SKM-1 treated with dmso at 0.1 percent for 144 hours (cell line): Measurements from ENCODE around the gene ADI1.

Experiments used
- DNase-seq: peaks from one replicate; lab custom pipeline; 2025; ENCODE audit not compliant: unreplicated experiment; lab: John Stamatoyannopoulos, UW

Gene ADI1, protein sequence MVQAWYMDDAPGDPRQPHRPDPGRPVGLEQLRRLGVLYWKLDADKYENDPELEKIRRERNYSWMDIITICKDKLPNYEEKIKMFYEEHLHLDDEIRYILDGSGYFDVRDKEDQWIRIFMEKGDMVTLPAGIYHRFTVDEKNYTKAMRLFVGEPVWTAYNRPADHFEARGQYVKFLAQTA

GRCh38 chr2:3519255-3520205, at the start of gene ADI1:
Gene ADI1 (minus strand): TSS chr2:3519531. CDS start chr2:3519487, 44 bp downstream.
- peak; percentile 77 for DNase-seq

DNA sequence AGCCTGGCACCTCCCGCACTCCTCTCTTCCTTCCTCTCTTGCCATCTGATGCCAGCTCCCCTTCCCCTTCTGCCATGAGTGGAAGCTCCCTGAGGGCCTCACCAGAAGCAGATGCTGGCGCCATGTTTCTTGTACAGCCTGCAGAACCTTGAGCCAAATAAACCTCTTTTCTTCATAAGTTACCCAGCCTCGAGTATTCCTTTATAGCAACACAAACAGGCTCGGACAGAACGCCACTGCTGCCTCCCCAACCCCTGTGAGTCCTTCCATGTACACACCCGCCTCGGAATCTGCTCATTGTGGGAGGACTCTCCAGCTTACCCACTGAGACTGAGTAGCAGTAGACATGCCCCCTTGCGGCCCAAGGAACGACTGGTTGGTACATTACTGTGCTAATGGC, 47.5 kb upstream of the ADI1 start:
- no peak for DNase-seq

GRCh38 chr2:3565117-3565516, 45.8 kb upstream of the ADI1 start:
- DNase-seq, result no peak

DNA sequence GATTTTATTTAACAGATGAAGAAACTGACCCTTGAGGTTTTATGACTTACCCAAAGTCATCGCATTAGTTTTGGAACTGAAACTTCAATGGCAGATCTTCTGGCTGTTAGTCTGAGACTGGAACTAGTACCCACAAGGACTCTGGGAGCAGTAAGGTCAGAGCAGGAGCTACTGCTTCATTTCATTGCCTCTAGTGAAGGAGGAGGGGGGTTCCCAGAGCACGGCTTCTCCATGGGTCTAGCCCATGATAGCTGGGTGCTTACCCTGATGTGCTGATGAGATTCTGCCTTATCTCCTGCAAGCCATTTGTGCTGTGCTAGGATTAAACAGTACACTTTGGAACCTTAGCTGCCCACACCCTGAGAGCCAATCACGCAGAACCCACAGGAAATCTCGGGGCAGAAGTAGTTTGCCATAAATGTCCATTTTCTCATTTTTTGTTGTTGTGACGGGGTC, 44.2 kb upstream of the ADI1 start:
- no peak for DNase-seq

DNA sequence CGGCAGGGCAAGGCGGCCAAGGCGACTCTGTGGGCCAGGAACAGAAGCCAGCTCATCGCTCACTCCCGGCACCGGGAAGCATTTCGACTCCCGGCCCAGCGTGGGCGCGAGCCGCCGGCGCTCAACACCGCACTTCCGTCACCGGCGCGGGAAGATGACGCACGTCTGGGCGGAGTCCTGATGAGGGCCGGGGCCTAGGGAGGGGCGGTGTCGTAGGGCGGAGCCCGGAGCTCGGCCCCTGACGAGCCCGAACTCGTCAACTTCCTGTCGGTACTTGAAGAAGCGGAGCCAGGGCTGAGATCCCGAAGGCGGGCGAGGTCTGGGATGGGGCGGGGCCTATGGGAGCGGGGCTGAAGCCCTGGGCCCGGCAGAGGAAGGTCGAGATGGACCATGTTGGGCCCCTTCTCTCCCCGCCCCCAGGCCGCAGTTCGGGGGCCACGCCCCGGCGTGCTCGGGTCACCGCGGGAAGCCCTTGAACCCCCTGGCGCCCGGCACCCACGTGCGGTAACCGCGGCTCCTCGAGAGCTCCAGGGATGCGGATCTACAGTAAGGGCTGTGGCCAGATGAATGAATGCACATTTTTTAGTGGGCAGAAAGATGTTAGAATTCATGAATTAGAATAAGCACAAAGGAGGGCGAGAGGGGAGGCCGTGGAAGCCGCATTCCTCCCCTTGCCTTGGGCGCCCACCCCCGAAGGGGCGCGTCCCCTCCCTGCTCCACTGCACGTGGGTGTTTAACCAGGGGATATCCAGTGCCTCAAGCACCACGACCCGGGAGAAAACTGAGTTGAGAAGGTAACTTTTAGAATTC, 39.1 kb upstream of the ADI1 start, which contains the start of gene RNASEH1:
Gene RNASEH1, minus strand, starts transcription at position 129 of the 810 bp plus-strand sequence. Its CDS starts 73 bp downstream, at position 56.
- peak; percentile 97 for DNase-seq

DNA sequence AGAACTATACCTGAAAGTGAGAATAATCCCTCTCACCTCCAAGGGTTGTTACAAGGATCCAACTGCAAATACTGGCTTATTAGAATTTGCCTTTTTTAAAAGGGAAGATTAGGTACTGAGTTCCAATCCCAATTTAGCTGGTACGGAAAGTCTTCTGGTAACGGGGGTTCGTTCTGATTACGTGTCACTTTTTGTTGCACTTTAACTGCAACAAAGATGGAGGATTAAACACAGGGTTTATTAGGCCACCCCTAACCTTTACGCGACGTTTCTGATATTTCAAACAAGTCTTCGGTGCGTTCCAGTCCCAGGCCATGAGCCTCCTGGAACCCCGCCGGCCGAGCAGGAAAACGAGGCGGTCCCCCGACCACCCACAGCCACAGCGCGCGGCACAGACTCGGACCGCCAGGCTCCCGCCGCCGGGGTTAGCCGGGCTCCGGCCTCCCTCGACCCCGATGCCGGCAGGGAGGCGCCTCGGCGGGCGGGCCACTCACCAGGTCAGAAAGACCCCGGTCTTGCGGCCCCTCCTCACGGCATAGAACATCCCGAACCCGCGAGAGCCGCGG, 38.4 kb upstream of the ADI1 start:
- DNase-seq, result no peak

DNA sequence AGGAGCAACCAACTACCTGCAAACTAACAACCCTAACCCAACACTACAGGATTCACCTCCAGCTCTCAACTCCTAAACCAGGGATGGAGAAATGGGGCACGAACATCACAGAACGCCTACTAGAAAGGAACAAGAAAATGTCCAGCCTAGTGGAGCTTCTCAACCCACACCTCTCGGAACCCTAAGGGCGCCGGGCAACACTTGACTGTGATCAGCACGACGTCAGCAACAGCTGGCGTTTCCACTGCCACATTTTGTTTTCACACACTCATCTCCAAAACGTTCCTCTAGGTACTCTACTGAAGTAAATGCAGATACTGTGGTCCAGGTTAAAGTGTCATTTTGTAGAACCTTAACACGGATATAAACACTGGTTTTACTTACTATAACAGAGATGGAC, 34.6 kb upstream of the ADI1 start:
- no peak for DNase-seq

DNA sequence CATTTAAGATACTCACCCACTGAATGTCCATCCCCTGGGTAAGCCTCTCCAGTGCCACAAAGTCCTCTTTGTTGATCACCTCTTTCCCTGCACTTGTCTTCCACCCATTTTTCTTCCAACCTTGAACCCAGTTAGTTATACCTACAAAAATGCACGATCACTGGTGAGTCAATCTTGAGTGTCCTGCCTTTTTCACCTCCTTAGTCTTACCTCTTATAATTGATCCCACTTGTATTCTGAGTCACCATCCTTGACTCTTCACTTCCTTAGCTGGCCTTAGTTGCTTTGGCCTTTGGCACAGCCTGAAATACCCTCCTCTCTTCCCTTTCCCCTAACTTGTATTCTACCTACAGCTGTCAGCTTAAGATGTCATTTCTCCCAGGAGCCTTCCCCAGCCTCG, 28.6 kb upstream of the ADI1 start:
- DNase-seq, result no peak

- no peak for DNase-seq
Observed at GRCh38 chr2:3545788-3546478, 26.6 kb upstream of the ADI1 start.

- DNase-seq, result no peak
Observed at GRCh38 chr2:3543023-3543683, 23.8 kb upstream of the ADI1 start.

DNA sequence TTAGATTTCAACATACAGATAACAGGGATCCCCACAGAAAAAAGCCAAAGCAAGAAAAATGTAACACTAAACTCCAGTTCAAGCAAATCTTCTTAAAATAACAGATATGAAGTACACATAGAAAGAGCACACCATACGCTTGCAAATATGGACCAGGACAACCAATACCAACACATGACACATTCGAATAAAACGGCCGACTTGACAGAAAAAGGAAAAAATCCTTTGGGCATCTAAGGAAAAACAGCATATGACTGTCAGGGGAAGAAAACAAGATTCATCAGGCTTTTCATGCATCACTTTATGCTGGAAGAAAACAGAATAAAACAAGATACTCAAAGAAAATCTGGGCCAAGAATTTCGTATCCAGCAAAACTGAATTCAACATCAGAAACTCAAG, 22.8 kb upstream of the ADI1 start:
- DNase-seq, result no peak

GRCh38 chr2:3539836-3540235, 20.5 kb upstream of the ADI1 start:
- no peak for DNase-seq

GRCh38 chr2:3536682-3537632, 17.6 kb upstream of the ADI1 start:
- no peak for DNase-seq

DNA sequence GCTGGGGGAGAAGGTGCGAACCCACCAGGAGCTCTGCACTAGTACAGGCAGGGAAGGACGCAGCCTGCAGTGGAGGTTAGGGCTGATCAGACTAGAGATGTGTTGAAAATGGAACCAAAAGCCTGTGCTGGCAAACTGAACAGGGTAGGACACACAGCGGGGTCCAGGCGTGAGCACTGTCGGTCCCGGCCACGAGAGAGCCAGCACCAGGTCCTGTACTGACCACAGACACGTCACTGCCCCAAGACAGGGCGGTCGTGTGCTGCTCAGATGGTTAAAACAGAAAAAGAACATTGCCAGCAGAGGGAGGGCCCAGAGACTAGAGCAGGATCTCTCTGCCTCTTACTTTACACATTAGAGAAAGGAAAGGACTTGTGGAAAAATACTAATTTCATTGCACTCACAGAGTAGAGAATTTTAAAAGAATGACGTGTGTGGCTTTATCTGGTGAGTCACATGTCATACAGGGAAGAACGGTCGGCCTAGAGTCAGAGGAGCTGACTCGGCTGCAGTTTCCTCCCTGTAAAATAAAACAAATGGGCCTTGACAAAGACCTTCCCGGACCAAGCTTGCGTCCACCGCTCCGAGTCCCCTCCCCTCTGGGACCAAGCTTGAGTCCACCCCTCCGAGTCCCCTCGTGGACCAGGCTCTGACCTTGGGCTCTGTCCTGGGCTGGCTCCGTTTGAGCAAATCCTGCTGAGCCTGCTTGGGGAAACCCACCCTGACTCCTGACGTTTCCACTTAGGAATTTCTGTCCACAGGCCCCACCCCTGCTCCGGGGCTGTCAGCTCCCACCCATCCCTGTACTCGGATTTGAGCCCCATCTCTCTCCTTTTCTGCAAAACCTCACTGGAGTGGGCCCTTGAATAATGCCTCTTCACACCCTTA, 16.7 kb upstream of the ADI1 start:
- no peak for DNase-seq

GRCh38 chr2:3535467-3535793, 16.1 kb upstream of the ADI1 start:
- no peak for DNase-seq

DNA sequence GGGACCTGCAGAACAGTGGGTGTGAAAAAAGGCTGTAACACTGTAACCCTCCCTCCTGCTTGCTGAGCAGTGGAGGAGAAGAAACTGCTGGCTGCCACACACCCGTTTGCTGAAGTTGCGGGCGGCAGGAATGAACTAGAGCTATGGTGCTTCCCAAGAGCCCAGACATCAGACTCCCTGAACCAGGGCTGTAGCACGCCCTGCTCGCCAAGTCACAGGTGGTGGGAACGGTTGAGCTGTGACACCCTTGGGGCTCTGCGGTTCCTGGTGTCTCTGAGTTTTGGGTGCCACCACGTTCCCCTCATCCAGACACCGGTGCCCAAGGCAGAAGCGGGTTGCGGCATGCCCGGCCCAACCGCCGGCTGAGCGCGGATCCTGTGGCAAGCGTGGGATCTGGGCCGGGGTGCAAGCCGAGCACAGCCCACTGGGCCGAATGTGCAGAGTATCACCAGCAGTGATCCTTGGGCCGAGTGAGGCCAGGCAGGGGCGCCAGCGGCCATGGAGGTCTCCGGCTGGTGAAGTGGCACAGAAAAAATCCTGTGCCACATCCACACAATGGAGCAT, 15.0 kb upstream of the ADI1 start:
- DNase-seq, result no peak

GRCh38 chr2:3533836-3534235, 14.5 kb upstream of the ADI1 start:
- DNase-seq, result no peak

DNA sequence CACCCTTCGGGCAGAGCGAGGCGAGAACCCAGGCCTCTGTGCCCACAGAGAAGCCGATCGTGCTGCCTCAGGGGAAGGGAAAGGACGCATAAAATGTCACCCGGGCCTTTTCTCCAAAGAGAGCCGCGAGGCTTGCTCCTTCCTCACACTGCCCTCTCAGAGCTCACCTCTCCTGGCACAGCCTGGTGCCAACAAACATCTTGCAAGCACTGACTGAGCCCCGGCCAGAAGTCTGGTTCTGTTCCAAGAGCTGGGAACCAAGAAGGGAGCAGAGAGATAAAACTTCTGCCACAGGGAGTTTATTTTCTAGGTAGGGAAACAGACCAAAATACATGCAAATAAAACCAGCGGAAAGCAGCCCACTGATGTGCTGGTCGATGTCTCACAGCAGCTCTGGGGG, 13.6 kb upstream of the ADI1 start:
- DNase-seq, result no peak
